ENCODE data around the gene PIAS3. TPM values are rescaled to one million over a fixed set of nuclear protein-coding genes. Genes with fewer than 3 reads are reported as not detected.
A peak's percentile ranks its signal among the peaks of the same experiment; 100 is the strongest.

PIAS3 gene
- total and polyA plus RNA-seq, 11 donors = 14.2 to 31.0 (median 15.6) TPM

DNA sequence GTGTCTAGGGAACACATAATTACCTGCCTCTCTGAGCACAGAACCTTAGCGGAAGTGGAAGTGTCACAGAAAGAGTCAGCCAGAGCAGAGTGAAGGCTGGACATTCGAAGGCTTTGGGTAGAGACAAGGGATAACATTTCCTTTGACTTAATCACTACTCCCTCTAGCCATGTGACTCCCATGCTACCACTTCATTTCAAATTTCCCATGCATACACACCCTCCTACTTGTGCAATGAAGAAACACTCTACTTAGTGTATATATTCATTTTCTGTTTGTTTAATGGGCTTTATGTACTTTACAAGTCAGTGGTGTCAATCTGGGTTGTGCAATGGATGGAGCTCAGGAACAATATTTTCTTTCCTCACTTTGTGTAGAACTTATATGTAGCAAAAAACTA lies 19.8 kb upstream of the PIAS3 start:
- Histone ChIP-seq H3K4me1 (no peaks in the 10 kb centered on the region), H3K36me3 (no peaks in the 10 kb centered on the region), H3K4me3 (no peak overlapping the region), H3K27me3 (peaks cover 0 to 5% (median 0%) of the 10 kb centered on the region in 9 donors), H3K9me3 (no peaks in the 10 kb centered on the region), H3K27ac (no peak overlapping the region)
- TF ChIP-seq, protein P1, sequence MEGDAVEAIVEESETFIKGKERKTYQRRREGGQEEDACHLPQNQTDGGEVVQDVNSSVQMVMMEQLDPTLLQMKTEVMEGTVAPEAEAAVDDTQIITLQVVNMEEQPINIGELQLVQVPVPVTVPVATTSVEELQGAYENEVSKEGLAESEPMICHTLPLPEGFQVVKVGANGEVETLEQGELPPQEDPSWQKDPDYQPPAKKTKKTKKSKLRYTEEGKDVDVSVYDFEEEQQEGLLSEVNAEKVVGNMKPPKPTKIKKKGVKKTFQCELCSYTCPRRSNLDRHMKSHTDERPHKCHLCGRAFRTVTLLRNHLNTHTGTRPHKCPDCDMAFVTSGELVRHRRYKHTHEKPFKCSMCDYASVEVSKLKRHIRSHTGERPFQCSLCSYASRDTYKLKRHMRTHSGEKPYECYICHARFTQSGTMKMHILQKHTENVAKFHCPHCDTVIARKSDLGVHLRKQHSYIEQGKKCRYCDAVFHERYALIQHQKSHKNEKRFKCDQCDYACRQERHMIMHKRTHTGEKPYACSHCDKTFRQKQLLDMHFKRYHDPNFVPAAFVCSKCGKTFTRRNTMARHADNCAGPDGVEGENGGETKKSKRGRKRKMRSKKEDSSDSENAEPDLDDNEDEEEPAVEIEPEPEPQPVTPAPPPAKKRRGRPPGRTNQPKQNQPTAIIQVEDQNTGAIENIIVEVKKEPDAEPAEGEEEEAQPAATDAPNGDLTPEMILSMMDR (IDR thresholded peaks at IDR 0.05) = no peak
- TF ChIP-seq POLR2A (IDR thresholded peaks at IDR 0.05) = no peak
- intact Hi-C loops (cut with DNase I) = no loop called here
- 77 to 87% (median 86%) methylated on average over 2 of the region's 2 CpGs for WGBS, 4 donors
- ATAC-seq (no peak), DNase-seq (no peak)

DNA sequence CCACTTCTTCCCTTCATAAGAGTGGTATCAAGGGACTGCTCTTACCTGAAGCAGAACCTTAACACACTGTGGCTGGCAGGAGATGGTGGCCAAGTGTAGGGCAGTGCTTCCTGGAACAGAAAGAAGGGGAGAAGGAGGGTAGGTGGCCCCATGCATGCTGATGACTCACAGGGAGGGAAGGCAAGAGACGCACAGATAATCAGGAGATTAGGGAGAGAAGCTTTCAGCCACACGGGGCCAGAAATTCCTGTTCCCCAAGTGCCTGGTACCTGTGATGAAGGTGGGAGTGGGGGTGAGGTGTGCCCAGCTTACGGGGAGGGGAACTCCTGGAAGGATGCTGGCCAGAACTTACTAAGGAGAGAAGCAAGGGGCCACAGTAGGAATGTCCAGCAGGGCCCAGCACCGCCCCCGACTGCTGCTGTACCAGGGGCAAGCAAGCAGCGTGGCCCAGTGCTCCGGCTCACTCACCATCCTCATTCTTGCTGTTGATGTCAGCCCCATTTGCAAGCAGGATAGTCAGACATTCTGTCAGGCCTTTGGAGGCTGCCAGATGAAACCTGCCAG lies 19.1 kb upstream of the PIAS3 start:
- TF ChIP-seq, protein P1 (IDR thresholded peaks at IDR 0.05) = no peak
- no peak for TF ChIP-seq POLR2A (IDR thresholded peaks at IDR 0.05)
- no peak overlapping the region for H3K4me3 ChIP-seq
- ATAC-seq (no peak), DNase-seq (no peak)
- intact Hi-C loops (cut with DNase I) = no loop called here
- no peak overlapping the region for H3K27ac ChIP-seq
- H3K27me3 ChIP-seq = no peaks in the 10 kb centered on the region
- peaks cover 0 to 1% (median 0%) of the 10 kb centered on the region in 12 donors for H3K4me1 ChIP-seq
- no peaks in the 10 kb centered on the region for H3K36me3 ChIP-seq
- H3K9me3 ChIP-seq = no peaks in the 10 kb centered on the region
- WGBS, 4 donors = 58 to 93% (median 87%) methylated on average over 3 to 7 of the region's 7 CpGs

DNA sequence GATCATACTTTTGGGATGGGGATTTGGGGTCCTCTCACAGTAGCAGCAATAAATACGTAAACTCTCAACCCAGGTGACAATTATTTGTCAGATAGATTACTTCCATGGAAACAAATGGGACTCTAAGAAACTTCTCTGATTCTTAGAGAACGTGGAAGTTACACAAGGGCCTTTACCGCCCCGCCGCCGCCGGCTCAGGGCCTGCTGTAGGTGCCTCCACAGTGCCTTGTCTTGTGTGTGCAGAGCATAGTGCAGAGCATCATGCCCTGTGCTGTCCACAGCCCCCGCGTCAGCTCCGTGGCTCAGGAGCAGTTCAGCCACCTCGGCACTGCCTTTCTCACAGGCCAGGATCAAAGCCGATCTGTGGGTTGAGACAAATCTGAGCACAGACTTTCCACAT lies 15.8 kb upstream of the PIAS3 start:
- DNase-seq (no peak), ATAC-seq (no peak)
- intact Hi-C loops (cut with DNase I) = no loop called here
- peaks cover 0 to 29% (median 7%) of the 10 kb centered on the region in 12 donors for H3K4me1 ChIP-seq
- H3K36me3 ChIP-seq = no peaks in the 10 kb centered on the region
- H3K27ac ChIP-seq = no peak overlapping the region
- no peaks in the 10 kb centered on the region for H3K27me3 ChIP-seq
- WGBS, 4 donors = 95 to 98% (median 95%) methylated on average over 12 of the region's 12 CpGs
- TF ChIP-seq, protein P1 (IDR thresholded peaks at IDR 0.05) = no peak
- TF ChIP-seq POLR2A (IDR thresholded peaks at IDR 0.05) = no peak
- no peak overlapping the region for H3K4me3 ChIP-seq
- H3K9me3 ChIP-seq = no peaks in the 10 kb centered on the region

DNA sequence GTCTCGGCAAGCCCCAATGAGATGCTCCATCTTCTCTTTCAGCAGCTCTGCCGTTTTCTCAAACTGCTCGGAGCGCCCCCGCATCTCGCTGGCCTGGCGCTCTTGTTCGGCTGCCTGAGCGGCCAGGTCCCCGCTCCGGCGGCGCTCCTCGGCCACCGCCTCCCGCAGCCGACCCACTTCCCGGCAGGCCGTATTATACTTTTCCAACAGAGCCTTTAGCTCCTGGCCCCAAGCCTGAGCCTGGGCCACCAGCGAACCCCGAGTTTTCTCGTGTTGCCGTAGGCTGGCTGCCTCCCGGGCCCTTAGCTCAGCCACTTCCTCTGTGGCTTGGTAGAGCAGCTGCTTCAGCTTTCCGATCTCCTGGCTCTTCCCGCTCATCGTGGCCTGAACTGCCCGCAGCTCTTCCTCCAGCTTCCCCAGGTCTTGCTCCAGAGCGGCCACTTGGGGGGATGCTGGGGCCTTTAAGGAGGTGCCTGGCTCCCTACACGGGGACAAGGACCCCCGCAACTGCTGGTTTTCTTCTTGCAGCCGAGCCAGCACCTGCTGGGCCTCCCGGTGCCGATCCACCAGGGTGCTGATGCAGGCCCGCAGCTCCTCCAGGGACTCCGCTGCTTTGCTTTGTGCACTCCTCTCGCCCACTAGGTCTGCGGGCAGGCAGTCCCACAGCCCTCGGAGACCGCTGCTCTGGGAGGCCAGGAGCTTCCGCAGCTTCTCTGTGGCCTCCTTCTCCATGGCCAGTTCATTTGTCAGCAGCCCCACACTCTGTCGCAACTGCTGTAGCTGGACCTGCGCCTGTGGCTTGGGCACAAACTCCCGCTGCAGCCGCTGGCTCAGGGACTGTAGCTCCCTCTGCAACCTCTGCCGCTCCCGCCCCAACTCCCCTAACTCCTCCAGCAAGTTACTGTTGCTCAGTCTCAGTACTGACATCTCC lies 13.4 kb upstream of the PIAS3 start:
- H3K27ac ChIP-seq = peak overlapping the region; percentile 20 to 88 (median 72)
- TF ChIP-seq, protein P1 (IDR thresholded peaks at IDR 0.05) = no peak
- TF ChIP-seq POLR2A (IDR thresholded peaks at IDR 0.05) = no peak
- peaks cover 0 to 8% (median 0%) of the 10 kb centered on the region in 9 donors for H3K36me3 ChIP-seq
- ATAC-seq (peak; percentile 62 to 82 (median 79)), DNase-seq (peak; percentile 32 to 79 (median 45))
- intact Hi-C loops (cut with DNase I) = no loop called here
- WGBS, 4 donors = 28 to 34% (median 32%) methylated on average over 41 to 47 of the region's 47 CpGs
- no peaks in the 10 kb centered on the region for H3K27me3 ChIP-seq
- no peaks in the 10 kb centered on the region for H3K9me3 ChIP-seq
- peaks cover 0 to 29% (median 7%) of the 10 kb centered on the region in 12 donors for H3K4me1 ChIP-seq
- H3K4me3 ChIP-seq = peak overlapping the region in 11 of 12 donors; percentile 7 to 64 (median 56)
